NCI-H460 (cell line): ENCODE data around the gene CACNG6. TPM values are rescaled to one million over a fixed set of nuclear protein-coding genes. Genes with fewer than 3 reads are reported as not detected.
A peak's percentile ranks its signal among the peaks of the same experiment; 100 is the strongest.

Experiments used
- DNase-seq: peaks from one replicate; pipeline ENCODE4 v3.0.0-alpha.2; 2016; ENCODE audit warnings: low read depth; ENCODE audit errors: extremely low read depth
- total RNA-seq: library from RNA; depleted of rRNA; stranded (reverse); fragments of >200 nt; shearing (Covaris generic); gene quantifications from 2 replicates; pipeline ENCODE4 v1.2.3, GENCODE V29; 2014

Gene CACNG6
- total RNA-seq, 1 experiment from 2014 or later = 4.6 TPM

DNA sequence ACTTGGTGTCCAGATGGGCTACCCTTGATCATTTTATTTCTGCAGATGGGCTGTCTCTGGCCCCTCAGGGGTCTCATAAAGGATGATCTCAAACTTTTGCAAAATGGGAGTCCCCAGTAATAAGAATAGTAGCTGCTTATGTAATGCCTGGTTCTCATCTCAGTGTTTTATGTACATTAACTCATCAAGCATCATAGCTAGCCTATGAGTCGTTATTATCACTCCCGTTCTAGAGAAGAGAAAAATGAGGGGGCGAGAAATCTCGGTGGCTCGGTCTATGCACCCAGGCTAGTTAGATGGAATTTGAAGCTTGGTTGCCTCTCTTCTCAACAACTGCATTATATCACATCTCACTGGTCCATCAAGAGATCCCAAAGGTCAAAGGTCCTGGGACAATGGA is 3.4 kb downstream of the CACNG6 start:
- DNase-seq = no peak

DNA sequence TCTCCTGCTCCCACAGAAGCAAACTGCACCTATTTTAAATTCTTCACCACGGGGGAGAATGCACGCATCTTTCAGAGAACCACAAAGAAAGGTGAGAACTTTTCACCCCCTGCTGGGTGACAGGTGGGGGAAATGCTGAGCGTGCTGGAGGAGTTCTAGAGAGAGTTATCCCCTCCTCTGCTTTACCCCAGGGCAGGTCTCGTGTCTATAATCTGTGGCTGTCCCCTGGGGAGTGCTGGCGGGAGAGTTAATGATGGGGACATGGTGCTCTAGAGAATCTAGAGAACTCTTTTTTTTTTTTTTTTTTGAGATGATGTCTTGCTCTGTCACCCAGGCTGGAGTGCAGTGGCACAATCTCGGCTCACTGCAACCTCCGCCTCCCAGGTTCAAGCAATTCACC is 6.8 kb downstream of the CACNG6 start:
- no peak for DNase-seq

- DNase-seq = no peak
These were observed 8.3 kb downstream of the CACNG6 start for GRCh38 chr19:53999694-54000093.

- no peak for DNase-seq
These were observed 10.1 kb downstream of the CACNG6 start for GRCh38 chr19:54001496-54001895.

DNA sequence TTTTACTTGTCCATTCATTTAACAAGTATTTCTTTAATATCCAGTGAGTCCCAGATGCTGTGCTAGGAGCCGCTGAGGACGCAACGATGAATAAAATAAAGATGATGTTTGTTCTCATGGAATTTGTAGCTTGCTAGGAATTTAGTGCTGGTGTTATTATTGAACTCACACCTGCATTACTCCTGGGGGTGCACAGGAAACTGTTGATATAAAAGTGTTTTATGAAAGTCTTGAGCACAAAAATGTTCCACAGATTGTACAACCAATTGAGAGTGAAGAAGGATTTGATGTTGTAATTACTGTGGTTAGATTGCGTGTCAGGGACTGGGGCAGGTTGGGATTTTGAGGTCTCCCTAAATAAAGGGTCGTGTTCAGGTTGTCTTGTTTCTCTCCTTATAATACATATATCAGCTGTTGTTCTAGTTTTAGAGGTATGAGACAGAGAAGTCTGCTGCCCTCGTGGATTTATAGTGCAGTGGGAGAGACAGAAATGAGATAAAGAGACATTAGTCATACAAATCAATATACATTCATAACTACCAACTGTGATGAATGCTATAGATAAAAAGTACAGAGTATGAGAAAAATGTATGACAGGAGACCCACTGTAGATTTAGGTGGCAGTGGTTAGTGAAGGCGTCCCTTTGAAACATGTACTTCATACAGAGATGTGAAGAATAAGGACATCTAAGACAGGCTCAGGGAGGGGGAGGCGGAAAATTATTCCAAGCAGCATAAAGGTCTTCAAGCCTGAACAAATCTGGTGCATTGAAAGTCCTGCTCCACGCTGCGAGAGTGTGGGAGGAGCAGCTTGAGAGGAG is 11.3 kb downstream of the CACNG6 start:
- DNase-seq = no peak

DNA sequence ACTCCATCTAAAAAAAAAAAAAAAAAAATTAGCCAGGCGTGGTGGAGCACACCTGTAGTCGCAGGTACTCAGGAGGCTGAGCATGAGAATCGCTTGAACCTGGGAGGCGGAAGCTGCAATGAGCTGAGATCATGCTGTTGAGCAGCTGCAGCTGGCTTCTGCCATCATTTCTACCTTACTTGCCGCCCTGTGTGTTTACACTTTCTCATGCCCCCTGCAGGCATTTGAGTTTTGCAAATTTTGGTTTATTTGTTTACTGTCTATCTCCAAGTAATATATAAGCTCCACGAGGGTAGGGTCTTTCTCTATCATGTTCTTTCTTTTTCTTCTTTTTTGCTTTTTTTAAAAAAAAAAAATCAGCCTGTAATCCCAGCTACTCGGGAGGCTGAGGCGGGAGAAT is 18.0 kb downstream of the CACNG6 start:
- DNase-seq = no peak

DNA sequence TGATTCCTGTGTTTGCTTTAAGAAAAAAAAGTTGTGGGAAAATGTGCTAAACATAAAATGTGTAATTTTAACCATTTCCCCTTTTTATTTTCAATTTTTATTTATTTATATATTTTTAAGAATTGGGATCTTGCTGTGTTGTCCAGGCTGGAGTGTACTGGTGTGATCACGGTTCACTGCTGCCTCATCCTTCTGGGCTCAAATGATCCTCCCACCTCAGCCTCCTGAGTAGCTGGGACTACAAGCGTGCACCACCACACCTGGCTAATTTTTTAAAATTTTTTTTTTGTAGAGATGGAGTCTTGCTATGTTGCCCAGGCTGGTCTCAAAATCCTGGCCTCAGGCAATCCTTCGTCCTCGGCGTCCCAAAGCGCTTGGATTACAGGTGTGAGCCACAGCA is 19.0 kb downstream of the CACNG6 start:
- DNase-seq = no peak

GRCh38 chr19:54011507-54012211 is 20.2 kb downstream of the CACNG6 start:
- no peak for DNase-seq

GRCh38 chr19:54013866-54014265 is 22.4 kb downstream of the CACNG6 start:
- no peak for DNase-seq

DNA sequence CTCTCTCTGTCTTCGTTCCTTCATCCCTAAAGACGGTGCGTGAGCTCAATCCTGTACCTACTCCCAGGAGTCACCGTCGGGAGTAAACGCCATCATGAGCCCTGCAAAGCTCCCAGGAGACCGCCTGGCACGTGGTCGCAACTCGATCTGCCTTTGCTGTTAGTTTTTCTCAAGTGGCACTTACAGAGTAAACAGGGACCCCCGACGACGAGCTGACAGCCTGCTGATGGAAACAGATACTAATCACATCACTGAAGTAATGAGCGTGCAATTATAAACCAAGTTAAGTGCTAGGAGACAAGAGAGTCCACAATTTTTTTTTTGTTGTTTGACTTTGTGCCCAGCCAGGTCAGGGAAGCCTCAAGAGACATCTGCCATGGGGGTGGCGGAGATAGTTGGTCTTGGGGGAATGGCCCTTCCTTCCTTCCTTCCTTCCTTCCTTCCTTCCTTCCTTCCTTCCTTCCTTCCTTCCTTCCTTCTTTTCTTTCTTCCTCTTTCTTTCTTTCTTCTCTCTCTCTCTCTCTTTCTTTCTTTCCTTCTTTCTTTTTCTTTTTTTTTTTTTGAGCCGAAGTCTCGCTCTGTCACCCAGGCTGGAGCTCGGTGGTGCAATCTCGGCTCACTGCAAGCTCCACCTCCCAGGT is 23.6 kb downstream of the CACNG6 start:
- no peak for DNase-seq

DNA sequence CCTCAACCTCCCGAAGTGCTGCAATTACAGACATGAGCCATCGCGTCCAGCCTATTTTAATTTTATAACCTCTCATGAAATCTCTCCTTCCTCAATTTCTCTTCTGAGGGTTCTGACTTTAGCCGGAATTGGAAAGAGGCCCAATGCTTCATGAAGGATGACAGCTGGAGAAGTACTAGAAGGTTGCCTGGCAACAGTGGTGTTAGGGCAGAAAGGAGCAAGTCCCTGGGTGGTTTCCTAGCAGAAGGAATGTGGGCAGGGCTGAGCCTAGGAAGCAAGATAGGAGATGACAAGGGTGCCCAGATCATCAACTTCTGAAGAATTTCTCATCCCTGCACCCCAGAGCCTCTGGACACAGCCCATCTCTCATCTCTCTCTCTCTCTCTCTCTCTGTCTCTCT is 25.8 kb downstream of the CACNG6 start:
- DNase-seq = no peak

DNA sequence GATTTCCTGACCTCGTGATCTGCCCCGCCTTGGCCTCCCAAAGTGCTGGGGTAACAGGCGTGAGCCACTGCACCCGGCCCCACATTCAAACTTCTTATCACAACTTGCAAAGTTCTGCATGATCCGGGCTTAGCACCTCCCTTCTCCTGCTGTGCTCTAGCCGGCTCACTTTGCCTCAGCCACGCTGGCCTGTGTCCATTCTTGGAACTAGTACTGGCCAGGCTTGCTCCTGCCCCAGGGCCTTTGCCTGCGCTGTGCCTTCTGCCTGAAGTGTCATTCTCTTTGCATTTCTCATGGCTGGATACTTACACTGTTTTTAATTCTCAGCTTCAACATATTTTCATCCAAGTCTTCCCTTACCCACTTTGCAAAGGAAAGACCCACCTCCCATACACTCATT is 29.9 kb downstream of the CACNG6 start:
- no peak for DNase-seq

- DNase-seq = no peak
These were observed 30.5 kb downstream of the CACNG6 start for GRCh38 chr19:54021932-54022331.

GRCh38 chr19:54023191-54023590 is 31.8 kb downstream of the CACNG6 start:
- no peak for DNase-seq

DNA sequence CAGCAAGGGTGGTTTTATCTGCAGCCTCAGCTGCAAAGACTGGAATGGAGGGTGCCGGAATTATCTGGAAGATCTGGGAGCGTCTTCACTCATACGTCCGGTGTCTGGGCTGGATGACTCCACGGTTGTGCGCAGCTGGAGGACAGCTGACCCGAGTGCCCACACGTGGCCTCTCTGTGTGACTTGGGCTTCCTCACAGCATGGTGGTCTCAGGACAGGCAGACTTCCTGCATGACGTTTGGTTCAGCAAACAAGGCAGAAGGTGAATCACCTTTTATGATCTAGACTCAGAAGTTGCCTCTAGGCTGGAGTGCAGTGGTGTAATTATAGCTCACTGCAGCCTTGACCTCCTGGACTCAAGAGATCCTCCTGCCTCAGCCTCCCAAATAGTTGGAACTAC is 33.2 kb downstream of the CACNG6 start:
- no peak for DNase-seq

- no peak for DNase-seq
These were observed 35.2 kb downstream of the CACNG6 start for GRCh38 chr19:54026656-54027055.

DNA sequence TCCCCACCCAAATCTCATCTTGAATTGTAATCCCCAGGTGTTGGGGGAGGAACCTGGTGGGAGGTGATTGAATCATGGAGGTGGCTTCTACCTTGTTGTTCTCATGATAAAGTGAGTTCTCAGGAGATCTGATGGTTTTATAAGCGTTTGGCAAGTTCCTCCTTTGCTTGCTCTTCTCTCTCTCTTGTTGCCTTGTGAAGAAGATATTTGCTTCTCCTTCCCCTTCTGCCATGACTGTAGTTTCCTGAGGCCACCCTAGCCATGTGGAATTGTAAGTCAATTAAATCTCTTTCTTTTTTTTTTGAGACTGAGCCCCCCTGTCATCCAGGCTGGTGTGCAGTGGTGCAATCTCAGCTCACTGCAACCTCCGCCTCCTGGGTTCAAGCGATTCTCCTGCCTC is 37.9 kb downstream of the CACNG6 start:
- no peak for DNase-seq

DNA sequence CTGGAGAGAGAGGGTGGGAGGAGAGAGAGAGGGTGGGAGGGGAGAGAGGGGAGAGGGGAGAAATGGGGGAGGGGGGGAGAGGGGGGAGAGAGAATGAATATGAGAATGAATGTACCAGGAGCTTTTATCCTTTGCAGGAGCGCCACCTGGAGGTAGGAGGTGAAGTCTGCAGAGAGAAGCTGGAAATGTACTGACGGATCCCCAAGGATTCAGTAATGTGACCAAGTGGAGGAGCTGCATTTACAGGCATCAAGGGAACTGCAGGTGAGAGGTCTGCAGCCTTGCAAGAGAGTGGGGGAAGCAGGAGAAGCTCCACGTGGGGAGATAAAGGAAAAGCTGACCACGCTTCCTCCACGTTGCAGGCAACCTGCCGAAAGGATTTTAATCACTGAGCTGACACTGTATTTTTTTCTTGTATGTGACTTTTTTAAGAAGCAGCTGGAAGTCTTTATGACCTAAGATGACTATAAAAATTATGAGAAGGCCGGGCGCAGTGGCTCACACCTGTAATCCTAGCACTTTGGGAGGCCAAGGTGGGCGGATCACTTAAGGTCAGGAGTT is 38.6 kb downstream of the CACNG6 start:
- peak; percentile 67 for DNase-seq

DNA sequence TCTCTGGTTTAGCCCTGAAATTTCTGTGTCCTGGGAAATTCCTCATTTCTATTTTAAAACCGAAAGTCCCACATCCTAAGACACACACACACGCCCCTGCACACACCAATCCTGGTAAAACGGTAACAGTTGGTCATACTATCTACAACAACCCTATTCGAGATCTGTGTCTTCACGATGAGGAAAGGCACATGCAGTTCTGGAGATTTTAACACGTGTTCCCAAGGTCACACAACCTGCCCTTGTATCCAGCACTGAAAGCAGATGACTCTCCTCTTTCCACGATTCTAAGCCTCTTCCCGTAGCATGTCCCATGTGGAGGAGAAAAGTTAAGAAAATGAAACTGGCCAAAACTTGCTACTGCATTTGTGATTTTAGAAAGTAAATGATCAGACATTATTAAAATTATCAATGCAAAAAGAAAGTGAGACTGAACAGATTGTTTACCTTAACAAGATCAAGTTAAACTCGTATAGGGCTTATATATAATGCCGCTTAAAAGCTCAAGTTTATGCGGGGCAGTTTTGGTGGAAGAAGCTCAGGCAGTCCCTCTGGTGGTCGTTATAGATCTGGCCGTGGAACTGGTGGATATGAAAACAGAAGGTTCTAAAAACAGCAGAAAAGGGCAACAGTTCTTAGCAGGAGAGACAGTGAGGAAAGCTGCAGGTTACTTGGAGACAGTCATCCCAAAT is 39.6 kb downstream of the CACNG6 start:
- no peak for DNase-seq

DNA sequence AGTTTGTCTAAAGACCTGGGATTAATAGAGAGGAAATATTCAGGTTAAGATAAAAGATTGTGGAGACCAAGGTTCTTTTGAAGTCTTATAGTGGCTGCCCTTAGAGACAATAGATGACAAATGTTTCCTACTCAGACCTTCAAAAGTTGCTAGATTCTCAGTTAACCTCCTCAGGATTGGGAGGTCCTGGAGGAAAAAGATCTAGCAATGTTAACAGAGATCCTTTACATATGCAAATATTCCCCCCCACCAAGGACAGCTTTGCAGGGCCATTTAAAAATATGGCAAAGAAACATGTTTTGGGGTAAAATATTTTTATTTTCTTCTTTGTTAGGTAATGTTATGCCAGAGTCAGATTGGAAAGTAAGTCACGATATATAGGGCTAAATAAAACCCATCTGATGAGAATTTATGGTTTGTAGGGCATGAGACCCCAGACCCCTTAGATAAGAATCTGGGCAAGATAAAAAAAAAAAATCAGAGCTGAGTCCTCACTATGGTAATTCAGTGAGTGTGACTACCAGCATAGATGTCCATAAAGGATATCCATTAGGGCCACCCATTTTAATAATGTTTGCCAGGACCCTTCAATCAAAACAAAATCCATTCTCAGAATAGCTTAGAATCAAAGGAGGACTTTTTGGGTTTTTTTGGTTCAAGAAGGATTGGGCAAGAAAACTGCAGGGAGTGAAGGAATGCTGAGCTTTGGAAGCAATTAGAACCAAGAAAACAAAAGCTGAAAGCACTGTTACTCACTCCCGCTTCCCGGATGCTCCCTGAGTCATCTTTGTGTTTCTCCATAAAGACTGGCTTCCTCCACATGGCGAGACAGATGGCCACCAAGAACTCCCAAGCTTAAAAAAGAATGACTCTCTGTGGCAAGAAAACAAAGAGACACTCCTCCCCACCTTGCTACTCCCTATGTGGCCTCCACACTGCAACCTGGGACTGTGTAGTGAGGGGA is 44.1 kb downstream of the CACNG6 start:
- no peak for DNase-seq
